HG02870 (cell line): Measurements from ENCODE around the gene AKIP1.
A peak's percentile ranks its signal among the peaks of the same experiment; 100 is the strongest.
"Not testable (repeated sequence)": the region's sequence is repeated elsewhere in the genome, so short reads cannot be mapped to it uniquely, and the experiment has no call there.

Experiments
- ATAC-seq: cut with Tn5 transposase; IDR thresholded peaks from one replicate; pipeline ENCODE4 v1.9.1; 2021; ENCODE audit warnings: mild to moderate bottlenecking, moderate library complexity; ENCODE audit not compliant: unreplicated experiment

The AKIP1 gene, protein sequence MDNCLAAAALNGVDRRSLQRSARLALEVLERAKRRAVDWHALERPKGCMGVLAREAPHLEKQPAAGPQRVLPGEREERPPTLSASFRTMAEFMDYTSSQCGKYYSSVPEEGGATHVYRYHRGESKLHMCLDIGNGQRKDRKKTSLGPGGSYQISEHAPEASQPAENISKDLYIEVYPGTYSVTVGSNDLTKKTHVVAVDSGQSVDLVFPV

DNA sequence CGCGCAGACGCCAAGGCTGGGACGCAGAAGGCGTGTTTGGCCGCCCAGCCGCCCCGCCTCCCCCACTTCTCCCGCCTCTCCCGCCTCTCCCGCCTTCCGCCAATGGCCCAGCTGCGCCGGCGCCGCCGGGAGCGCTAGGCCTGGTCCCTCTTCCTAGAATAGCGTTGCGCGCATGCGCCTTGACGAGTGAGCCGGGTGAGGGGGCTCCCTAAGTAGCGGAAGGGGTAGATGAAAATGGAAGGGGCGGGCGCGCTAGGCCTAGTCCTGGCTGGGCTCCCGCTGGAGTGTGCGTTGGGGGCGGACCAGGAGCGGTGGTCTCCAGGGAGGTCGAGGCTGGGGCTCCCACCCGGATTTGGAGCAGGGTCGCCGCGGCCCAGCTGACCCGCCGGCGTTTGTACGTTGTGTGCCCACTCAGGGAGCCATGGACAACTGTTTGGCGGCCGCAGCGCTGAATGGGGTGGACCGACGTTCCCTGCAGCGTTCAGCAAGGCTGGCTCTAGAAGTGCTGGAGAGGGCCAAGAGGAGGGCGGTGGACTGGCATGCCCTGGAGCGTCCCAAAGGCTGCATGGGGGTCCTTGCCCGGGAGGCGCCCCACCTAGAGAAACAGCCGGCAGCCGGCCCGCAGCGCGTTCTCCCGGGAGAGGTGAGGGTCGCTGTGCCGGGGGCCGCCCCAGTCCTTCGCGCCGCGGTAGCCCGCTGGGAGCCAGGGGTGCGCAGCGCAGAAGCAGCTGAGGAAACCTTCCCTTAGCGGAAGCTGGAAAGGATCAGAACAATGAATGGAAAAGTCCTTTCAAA lies at the start of gene AKIP1:
Gene AKIP1, plus strand, starts transcription at position 161 of the 795 bp plus-strand sequence. Its CDS starts 261 bp downstream, at position 422.
- ATAC-seq: peak; percentile 72

DNA sequence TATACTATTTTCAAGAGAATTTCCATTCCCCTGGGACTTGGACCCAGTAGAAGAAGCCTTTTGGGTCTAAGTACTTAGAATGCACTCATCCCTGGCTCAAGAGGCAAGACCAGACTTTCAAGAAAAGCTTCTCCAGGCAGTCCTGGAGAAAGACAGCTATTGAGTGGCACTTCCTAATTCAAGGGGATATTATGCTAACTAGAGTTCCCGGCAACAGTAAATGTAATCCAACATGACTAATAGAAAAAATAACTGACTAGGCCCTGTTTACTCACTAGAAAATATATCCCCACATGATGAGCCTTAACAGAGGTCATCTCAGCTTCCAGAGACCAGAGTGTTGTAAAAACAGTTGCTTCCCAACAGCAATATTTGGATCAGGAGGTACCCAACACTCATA lies 47.2 kb upstream of the AKIP1 start:
- no peak for ATAC-seq

DNA sequence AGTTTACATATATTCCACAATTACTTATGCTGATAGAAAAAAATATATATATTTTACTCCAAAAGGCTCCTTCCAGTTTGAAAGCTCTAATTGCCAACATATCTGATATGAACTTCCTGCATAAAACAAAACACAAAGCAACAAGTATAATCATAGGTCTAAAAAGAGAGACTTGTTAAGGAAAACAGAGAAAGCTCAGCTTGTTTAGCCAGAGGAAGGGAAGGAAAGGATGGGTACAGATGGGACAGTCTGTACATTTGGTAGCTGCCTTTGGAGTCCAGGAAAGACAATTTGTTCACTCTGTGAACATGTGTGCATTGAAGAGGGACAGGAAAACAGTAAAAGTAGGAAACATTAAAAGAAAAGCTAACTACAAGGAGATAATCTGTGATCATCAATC lies 45.7 kb upstream of the AKIP1 start:
- no peak for ATAC-seq

DNA sequence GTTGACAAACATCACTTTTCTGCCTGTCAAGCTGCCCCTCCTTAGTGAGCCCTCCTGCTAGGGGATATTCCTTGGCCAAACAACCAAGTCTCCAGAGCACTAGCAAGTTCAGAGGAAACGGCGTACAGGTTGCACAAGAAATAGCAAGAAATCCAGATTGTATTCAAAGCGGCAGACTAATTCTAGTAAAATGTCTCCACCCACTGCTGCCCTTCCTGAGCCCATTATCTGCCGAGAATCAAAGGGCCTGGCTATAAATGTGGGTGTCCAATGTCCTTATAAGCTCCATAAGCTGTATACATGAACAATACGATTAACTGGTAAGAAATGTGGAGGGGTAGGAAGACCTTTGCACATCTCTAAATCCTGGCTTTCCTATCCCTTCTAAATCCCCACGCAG lies 44.0 kb upstream of the AKIP1 start:
- no peak for ATAC-seq

DNA sequence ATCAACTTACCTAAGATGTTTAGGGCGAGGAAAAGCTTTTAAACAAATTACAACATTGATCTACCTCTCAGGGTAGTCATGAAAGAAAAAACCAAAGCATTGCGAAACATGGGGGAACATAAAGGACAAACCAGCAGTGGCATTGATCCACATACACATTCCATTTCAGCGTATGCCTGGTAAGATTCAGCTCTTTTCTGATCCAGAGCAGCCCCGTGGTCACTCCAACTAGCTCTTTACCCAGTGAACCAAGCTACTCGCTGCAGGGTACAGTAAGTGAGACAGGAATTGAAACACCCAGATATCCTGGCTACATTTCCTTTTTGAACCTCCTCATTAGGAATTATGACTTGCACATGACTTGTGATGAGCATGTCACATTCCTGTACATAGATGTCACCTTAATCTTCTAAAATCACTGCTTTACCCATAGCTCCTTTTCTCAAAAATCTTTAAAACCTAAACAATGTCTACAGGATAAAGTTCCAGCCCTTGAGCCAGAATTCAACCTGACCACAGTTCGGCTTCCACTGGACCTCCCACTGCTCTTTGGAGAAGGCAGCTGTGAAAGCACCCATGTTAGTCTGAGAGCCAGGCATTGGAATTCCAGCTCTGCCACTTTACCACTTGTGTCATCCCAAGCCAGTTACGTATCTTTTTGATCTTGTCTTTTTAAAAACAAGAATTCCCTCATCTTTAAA lies 42.9 kb upstream of the AKIP1 start:
- ATAC-seq: no peak

DNA sequence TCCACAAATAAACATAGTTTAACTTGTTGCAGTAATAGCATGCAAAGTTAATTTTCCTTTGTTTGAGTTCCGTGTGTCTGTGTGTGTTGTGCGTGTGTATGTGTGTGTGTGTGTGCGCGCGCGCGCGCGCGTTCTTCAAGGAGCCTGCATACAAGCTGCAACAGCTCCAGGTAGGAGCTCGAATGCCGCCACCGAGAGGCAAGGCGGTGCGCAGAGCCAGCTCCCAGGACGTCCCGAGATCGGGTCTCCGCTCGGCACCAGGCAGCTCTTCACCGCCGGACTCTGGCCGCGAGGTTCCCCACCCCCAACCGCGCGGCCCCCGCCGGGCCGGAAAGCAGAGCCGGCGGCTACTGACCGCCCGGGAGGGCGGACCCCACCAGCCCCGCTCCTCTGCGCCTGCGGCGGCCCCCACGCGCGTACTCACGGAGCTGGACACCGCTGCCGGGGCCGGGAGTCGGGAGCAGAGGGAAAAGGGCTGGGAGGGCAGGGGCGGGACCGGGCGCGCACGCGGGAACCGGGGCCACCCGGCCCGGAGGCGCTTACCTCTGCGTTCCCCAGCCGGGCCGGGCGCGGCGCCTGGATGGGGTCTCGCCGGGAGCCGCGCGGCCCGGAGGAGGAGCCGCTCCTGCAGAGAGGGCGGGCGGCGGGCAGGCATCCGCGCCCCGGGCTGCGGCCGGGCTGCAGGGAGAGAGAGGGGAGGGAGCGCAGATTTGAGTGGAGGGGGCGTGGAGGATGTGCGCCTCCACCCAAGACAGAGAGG lies 40.4 kb upstream of the AKIP1 start:
- no peak for ATAC-seq

DNA sequence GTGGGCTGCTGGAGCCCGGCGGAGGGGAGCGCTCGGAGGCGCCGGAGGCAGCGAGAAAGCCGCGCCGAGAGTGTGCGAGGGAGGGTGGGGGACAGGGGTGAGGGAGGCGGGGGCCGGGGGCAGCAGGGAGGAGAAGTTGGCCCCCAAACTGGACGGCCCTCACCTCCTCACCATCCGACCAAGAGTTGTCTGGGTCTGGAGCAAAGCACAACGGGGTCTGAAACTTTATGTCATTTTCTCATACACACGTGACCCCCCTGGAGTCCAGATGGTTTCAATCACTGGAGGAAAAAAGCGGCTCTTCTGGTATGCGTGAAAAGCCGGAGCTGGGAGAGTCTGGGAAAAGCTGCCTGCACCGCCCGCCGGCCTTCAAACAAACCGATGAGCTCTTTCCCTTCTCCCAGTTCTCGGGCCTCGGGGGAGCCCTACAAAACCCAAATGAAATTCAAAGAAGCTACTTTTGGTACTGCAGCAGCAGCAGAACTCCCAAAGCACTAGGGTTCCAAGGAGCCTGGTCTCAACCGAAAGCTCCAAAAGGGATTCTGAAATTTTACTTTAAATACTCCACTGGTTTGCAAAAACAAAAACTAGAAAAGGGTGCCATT lies 39.7 kb upstream of the AKIP1 start:
- no peak for ATAC-seq

DNA sequence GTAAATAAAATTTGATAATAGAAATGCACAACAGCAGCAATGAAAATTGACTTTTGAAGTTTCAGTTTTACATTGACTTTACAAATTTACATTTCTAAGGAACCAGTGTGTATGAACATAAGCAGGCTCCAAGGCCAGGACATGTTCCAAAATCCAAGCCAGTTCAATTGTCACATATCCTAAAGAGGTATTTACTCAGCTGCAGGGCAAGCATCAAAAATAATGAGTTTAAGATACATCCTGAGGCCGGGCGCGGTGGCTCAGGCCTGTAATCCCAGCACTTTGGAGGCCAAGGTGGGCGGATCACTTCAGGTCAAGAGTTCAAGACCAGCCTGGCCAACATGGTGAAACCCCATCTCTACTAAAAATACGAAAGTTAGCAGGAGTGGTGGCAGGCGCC lies 39.0 kb upstream of the AKIP1 start:
- ATAC-seq: no peak

DNA sequence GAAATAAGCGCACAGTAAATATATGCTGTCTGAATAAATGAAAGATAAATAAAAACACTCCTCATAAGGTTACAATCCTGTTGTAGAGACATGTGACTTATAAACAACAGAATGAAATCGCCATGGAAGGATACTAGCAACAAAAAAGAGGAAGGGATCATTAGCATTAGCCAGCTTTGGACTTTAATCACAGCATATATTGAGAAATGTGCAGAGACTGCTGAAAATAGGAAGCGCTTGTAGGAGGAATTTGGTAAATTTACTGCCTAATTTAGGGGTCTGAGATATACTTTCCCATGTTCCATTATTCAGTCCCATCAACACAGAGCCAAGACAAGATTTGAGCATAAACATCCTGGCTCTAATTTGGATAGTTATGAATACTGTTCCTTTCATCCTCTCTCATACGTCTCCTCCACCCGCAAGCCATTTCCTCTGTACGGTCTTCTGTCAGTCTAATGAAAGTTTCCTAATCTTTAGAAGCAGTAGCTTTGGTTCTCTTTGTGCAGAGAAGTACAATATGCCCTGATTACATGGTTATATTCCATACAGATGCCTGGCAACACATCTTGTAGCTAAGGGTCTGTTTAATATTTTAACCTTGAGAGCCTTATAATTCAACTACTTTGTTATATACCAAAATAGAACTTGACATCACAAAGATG lies 37.1 kb upstream of the AKIP1 start:
- no peak for ATAC-seq

DNA sequence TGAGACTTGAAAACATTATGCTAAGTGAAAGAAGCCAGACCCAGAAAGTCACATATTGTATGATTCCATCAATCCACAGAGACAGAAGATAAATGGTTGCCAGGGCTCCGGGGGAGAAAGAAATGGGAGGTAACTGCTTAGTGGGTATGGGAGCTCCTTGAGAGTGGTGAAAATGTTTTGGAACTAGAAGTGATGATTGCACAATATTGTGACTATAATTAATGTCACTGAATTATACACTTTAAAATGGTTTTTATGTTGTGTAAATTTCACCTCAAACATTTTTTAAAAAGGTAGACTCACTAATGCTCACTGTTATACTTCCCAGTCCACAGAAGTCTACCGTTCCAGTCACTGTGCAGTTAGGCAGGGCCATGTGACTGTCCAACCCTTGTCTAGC lies 32.2 kb upstream of the AKIP1 start:
- no peak for ATAC-seq

DNA sequence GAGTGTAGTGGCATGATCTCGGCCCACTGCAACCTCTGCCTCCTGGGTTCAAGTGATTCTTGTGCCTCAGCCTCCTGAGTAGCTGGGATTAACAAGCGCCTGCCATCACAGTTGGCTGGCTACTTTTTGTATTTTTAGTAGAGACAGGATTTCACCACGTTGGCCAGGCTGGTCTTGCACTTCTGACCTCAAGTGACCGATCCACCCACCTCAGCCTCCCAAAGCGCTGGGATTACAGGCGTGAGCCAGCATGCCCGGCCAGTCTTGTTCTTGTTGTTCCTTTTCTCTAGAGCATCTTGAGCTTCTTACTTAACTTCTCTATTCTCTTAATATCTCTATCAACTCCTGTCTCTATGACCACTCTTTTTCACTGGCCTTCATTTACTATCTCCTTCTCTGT lies 29.4 kb upstream of the AKIP1 start:
- not testable (repeated sequence) for ATAC-seq

DNA sequence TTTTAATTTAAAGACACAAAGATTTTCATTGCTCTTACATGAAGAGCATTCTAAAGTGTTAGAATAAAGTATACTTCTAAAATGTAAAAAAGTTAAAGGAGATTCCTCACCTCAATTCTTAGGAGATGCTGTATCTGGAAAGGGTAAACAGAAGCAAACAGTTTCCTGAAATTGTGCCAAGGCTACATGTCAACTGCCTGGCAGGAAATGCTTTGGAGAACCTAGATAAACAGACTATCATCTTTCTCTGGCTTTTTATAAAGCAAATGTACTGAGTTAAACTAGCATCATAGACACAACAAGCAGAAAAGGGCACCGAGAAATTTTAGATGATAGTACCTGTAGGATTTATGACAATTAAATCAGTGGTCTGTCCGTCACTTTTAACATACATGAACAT lies 24.7 kb upstream of the AKIP1 start:
- ATAC-seq: no peak

DNA sequence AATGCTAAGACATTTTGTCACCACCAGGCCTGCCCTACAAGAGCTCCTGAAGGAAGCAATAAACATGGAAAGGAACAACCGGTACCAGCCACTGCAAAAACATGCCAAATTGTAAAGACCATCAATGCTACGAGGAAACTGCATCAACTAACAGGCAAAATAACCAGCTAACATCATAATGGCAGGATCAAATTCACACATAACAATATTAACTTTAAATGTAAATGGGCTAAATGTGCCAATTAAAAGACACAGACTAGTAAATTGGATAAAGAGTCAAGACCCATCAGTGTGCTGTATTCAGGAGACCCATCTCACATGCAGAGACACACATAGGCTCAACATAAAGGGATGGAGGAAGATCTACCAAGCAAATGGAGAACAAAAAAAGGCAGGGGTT lies 19.8 kb upstream of the AKIP1 start:
- not testable (repeated sequence) for ATAC-seq

DNA sequence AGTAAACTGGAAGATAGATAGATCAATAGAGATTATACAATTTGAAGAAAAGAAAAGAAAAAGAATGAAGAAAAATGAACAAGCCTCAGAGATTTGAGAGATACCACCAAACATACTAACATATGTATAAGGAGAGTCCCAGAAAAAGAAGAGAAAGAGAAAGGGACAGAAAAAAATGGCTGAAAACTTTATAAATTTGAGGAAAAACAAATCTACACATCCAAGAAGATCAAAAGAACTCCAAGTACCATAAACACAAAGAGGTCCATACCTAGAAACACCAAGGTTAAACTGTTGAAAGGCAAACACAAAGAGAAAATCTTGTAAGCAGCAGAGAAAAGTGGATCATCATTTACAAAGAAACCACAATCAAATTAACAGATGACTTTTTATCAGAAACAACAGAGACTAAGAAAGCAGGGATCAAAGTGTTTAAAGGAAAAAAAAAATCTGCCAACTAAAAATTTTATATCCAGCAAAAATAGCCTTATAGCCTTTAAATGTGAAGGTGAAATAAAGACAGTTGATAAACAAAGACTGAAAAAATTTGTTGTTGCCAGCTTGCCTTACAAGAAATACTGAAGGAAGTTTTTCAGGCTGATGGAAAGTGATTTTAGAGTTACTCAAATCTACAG lies 11.8 kb upstream of the AKIP1 start:
- ATAC-seq: no peak

DNA sequence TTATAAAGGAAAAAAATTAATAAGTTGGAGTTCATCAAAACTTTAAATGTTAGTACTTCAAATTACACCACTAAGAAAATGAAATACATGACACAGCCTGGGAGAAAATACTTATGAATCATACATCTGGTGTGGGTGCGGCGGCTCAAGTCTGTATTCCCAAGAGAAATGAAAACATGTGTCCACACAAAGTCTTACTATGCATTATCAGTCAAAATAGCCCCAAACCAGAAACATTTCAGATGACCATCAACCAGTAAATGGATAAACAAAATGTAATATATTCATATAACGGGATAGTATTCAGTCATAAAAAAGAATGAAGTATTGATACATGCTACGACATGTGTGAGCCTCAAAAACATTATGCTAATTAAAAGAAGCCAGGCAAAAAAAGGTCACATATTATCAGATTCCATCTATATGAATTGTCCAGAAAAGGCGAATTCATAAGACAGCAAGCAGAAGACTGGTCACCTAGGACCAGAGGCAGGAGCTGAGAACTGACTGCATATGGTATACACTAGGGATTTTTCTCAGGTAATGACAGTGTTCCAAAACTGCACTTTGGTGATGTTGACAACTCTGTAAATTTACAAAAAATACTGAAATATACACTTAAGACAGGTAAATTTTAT lies 5.3 kb upstream of the AKIP1 start:
- ATAC-seq: no peak

DNA sequence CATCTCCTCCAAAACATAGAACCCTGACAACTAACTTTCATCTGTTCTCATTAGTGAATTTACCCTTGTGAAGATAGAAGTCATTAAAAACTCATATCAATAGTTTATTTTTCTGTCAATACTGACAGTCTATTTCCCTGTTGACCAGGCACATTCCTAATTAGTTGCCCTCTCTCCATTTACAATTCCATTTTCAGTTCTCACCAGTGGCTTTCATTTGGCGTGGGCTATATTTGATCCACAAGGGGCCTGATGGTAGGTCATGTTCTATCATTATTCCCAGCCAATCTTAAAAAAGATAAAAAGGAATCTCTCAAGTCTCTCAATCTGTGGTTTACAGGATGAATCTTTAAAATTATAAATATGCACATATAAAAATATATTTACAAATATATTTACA lies 3.9 kb upstream of the AKIP1 start:
- no peak for ATAC-seq

DNA sequence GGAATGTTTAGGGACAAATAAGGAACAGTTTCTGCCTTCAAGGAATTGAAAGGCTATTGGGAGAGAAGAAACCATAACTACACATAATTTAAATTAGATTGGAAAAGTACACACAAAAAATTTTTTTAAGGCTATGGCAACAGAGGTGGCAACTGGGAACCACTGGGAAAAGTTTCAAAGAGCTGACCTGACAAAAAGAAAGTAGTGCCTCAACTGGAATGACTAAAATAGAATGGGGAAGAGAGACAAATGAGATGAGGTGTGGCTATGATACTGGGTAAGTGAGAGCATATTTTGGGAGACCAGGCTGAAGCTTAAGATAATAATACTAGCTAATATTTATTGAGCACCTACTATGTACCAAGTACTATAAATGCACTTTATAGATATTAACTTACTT lies 2.9 kb upstream of the AKIP1 start:
- ATAC-seq: no peak

DNA sequence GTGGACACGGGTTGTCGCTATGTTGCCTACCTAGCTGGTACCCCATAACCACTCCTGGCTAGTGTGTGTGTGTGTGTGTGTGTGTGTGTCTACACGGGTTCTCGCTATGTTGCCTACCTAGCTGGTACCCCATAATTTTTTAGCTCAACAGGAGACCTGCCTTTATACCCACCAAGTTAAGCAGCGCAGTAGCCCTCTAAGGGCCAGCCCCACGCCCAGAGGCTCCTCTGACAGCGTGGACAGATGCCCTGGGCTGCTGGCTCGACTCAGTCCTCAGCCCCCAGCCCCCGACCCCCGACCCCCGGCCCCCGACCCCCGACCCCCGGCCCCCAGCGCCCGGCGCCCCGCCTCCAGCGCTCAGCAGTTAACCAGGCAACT lies 351 bp upstream of the AKIP1 start:
- ATAC-seq: peak; percentile 7

DNA sequence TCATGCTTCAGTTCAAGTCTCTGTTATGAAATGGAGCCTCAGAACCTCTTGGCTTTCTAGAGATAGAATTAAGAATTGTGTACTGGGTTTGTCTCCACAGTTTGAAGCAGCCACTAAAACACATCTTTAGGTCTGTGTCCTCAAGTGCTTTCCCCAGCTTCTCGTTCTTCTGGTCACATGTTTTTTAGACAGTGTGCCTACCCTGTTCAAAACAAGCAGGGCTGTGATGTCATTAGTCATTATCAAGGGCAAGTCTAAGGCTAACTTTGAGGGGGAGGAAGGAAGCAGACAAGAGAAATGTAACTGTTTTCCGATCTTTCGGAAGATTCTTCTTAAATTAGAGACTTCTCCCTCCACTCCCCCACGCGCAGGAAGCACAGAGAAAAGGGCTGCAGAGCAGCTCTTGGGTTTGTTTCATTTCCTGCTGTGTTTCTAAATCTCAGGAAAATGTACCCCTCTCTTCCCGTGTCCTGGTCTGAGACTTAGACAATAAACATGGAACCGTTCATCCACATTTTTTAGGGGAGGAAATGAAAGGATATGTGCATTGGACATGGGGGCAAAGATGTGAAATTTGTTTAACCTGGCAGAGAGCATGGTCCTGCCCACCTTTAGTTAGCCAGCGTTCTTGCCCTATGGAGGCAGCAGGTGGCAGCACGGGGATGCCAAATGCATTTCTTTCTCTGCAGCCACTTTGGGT lies 3.1 kb downstream of the AKIP1 start:
- no peak for ATAC-seq
